Activated CD4-positive, alpha-beta T cell treated with anti-CD3 and anti-CD28 coated beads for 24 hours (primary cell): ENCODE data around the gene GMIP.

Experiments used
- DNase-seq, 2 donors: peaks; one replicate each; pipeline ENCODE4 v3.0.0-alpha.2; 2020; ENCODE audit warnings: low read depth in 2 of 2

Gene GMIP

DNA sequence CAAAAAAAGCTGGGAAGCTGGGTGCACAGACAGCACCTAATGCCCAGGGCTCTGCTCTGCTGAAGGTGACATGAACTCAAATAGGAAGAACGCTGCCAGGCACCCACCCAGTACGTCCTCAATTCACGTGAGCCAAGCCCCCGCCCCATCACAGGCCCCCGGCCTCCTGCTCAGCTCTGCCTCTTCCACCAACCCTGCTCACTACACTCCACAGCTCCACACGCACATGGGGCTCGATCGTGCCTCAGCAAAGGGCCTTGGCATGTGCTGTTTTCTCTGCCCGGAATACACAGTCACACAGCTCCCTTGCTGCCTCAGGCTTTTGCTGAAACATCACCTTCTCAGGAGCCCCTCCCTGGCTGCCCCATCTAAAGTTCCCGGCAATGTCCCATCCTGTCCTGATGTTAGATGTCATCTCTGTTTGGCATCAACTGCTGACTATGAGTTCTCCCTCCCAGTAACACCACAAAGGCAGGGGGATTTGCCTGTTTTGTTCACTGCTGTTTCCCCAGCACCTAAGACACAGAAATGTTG lies 17.8 kb upstream of the GMIP start:
- DNase-seq, result no peak

DNA sequence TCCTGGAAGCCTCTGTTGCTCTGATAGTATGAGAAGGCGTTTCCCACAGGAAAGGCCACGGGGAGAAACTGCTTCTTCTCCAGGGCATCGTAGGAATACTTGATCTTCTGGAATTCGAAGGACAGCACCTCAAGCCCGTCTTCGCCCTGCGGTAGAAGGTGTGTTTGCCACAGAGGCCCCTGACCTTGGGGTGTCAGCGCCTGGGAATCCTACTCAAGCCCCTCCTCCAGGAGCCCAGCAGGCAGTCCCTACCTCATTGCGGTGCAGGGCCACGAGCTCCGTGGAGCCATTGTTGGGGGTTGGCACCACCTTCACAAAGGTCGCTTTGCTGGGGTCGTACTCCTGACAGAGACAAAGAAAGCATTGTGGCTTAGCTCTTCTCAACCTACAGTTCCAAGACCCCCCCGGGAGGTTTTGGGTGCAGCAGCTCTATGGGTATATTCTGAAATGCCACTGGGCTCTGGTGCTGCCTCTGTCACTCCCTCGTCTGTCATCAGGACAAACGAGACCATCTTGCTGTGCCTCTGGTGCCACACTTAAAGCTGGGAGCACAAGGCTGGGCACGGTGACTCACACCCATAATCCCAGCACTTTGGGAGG lies 16.3 kb upstream of the GMIP start:
- no peak for DNase-seq

- no peak for DNase-seq
These were observed 13.9 kb upstream of the GMIP start for GRCh38 chr19:19657397-19657783.

GRCh38 chr19:19656451-19657396 lies 13.3 kb upstream of the GMIP start:
- DNase-seq, result no peak

DNA sequence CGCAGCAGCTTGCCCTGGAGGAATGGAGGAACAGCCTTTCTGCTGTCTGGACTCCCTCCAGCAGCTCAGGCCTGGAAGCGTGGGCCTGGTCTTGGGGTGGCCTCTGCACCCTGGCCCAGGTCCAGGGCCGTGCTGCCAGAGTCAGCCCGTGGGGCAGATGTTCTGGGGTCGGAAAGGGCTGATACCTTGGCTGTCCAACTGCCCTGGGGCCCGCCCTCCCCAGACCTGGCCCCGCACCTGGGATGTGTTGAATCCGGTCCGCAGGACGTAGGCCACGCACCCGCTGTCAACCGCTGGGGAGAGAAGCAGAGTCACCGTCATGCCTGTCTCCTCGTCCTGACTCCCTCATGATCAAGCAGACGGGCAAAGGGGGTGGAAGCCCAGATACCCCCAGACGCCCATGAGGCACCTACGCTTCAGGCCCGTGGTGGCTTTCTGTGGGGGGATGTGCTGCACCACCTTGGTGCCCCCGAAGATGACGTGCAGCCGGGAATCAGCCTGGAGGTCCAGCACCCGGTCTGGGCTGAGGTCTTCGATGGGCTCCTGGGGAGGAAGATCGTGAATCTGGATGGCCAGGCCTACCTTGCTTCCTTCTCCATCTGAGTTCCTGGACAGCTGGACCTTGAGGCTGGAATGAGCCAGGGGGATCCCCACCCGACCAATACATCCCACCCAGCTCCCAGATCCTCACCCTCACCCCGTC lies 12.3 kb upstream of the GMIP start:
- no peak for DNase-seq

- DNase-seq, result no peak
These were observed 11.7 kb upstream of the GMIP start for GRCh38 chr19:19655051-19655594.

DNA sequence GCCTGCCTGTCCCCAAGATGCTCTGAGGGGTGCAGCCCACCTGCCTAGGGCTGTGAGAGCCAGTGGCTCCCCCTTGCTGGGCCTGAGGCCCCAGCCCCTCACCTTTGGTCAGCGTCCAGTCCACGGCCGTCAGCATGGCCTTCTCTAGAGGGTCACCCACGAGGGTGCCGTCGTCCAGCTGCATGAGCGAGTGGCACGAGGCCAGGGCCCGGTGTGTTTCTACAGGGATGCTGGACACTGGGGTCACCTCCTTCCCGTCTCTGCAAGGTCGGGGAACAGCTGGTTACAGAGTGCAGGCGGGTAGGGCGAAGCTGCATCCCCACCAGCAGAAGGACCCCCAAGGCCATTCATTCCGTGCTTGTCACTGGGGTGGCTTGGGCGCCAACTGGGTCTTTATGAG lies 11.0 kb upstream of the GMIP start:
- no peak for DNase-seq

DNA sequence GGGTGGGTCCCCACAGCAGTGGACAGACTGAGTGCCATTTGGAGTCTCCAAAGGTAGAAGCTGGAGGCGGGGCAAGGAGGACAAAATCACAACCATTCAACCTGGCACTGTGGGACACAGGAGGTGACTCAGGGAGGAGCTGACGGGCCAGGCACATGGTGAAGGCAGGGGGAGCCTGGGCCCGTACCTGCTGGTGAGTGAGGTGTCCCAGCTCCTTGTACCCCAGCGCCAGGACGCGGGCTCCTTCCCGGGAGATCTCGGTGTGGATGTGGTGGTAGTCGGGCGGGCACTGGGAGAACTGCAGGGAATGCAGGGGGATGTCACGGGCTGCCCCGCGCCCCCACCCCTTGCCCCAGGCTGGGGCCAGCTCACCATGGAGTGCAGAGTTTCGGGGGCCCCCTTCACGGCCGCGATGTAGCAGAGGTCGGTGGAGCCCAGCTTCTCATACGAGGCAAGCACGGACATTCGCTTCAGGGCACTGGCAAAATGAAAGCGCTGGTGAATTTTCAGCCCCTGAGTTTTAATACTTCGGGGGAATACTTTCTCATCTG lies 10.2 kb upstream of the GMIP start:
- DNase-seq, result no peak

DNA sequence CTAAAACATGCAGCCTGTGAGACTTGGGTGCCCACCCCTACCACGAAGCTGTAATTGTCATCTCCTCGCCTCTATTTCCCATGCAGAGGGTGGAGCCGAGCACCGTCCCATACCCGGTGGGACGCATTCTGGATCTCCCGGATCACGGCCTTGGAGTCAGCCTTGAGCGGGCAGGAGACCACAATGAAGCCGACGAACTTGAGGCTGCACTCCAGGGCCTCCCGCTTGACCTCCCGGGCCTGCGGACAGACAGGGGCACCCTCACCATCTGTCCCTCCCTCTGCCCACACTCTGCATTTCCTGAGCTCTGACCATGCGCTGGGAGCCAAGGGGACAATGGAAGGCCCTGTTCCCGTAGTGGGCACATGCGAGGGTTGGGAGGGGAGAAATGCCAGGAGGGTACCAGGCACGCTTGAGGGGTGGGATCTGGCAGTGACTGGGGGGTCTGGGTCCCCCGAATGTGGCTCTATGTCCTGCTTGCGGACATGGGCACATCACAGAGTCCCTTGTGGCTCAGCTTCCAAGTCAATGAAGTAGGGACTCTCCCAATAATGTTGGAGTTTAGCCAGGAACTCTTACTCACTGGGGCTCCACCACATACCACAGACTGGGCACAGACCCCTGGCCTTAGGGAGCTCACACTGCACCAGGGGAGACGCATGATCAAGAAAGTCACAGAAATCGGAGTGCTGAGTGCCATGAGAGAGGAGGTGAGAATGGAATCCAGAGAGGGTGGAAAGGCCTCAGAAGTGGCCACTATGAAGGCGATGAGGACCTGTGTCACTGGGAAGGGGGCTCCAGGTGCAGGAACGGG lies 9.2 kb upstream of the GMIP start:
- DNase-seq, result no peak

DNA sequence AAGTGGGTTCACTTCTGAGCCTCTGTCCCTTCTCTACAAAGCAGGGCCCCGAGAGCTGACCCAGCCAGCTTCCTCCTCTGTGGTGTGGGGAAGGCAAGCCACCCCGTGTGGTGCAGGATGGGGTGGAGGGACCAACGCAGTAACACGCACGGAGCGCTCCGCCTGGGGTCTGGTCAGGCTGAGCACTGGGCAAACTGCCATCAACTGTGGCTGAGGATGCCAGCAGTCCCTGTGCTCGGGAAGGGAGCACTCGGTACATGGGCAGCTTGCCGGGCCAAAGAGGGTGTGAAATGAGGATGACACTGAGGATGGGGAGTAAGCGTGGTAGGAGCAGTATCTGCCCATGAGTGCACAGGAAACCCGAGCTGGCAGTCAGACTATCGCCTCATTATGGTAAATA lies 7.6 kb upstream of the GMIP start:
- DNase-seq, result no peak

DNA sequence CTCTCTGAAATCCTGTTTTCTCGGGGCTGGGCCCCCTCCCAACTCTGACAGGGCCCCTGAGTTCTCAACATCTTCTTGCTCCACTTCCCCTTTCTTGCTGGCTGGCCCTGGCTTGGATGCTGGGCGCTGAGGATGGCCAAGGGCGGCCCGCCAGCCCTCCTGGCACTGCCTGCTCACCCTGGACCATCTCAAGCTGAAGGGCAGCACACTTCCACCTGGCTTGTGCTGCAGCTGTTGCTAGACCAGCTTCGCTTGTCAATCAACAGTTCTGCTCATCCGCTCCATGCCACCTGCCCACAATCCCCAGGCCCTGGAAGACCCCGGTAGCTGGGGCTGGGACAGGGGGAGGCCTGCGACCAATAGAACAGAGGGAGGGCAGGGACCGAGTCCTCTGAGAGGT lies 6.9 kb upstream of the GMIP start:
- DNase-seq, result no peak

- DNase-seq, result no peak
These were observed 6.1 kb upstream of the GMIP start for GRCh38 chr19:19649580-19649995.

- DNase-seq, result no peak
These were observed 5.7 kb upstream of the GMIP start for GRCh38 chr19:19649155-19649554.

- DNase-seq, result no peak
These were observed 3.8 kb upstream of the GMIP start for GRCh38 chr19:19647037-19647835.

GRCh38 chr19:19645233-19645870 lies 1.9 kb upstream of the GMIP start:
- no peak for DNase-seq

- DNase-seq, result no peak
These were observed 564 bp upstream of the GMIP start for GRCh38 chr19:19644054-19644388.

DNA sequence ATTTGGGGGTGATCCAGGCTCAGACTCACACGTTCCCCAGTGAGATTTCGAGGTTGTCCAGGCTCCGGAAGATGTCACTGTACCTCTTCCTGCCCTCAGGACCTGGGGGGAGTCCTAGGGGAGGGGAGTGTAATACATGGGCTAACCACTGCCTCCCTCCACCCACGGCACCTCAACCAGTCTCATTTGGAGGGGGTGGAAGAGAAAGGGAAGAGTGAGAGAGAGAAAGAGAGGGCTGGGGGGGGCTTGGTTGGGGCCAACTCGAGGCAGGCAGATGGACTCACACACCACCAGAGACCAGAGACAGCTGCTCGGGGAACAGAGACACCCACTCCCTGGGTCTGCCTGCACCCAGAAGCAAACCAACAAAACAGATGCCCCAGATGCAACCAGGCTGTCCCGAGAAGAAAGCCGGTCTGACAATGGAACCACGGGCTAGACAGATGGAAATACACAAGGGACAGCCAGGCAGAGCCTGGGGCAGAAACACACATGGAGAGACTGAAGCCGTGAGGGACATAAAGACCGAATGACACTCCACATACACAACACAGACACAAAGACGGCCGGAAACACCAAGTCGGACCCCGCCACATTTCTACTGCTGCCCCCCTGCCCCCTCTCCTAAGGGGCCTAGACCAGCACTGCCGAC lies 825 bp downstream of the GMIP start:
- peak in 1 of 2 donors; percentile 26 for DNase-seq

DNA sequence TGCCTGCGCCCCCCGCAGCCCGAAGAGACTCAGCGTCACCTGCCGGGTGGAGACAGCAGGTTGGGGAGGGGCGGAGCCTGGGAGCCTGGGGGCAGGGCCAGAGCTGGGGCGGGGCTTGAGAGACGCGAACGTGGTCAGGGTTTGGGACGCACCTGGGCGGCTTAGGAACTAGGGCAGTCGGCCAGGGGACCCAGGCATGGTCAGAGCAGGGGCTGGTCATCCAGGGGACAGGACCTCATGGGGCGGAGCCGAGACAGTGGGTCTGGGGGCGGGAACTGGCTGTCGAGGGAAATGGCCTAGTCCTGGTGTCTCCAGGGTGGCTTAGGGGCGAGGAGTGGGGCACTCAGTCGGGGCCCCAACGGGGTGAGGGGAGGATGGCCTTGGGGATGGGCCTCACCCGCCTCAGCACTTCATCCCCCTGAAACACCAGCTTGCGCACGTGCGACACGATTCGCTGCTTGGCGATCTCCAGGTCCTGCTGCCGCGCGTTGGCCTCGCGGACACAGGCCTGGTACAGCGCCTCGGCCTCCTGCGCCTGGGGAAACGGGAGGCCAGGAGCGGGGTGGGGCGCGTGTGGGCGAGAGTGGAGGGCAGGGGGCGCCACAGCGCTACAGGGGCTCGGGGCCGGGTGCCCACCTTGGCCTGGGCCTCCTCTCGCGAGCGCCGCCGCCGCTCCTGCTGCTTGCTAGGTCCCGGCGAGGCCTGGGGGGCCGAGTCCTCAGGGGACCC lies 5.8 kb downstream of the GMIP start:
- DNase-seq, result no peak

GRCh38 chr19:19637186-19637522 lies 6.3 kb downstream of the GMIP start:
- DNase-seq, result no peak
